GM21526 (cell line): ENCODE measurements around the gene PAK5.
A peak's percentile ranks its signal among the peaks of the same experiment; 100 is the strongest.

ENCODE experiments used
- ATAC-seq: cut with Tn5 transposase; IDR thresholded peaks from one replicate; pipeline ENCODE4 v1.9.1; 2021; ENCODE audit warnings: moderate library complexity; ENCODE audit not compliant: unreplicated experiment, low FRiP score

PAK5 gene

GRCh38 chr20:9583151-9583550, 255.7 kb downstream of the PAK5 start:
- peak; percentile 72 for ATAC-seq

- no peak for ATAC-seq
Measured at GRCh38 chr20:9582137-9582536, 256.7 kb downstream of the PAK5 start.

- no peak for ATAC-seq
Measured at GRCh38 chr20:9581509-9581908, 257.4 kb downstream of the PAK5 start.

GRCh38 chr20:9578594-9578993, 260.3 kb downstream of the PAK5 start:
- no peak for ATAC-seq

- ATAC-seq, result no peak
Measured at GRCh38 chr20:9577397-9577796, 261.5 kb downstream of the PAK5 start.

GRCh38 chr20:9576695-9577094, 262.2 kb downstream of the PAK5 start:
- no peak for ATAC-seq

GRCh38 chr20:9575836-9576235, 263.0 kb downstream of the PAK5 start:
- ATAC-seq, result no peak

- no peak for ATAC-seq
Measured at GRCh38 chr20:9574776-9575175, 264.1 kb downstream of the PAK5 start.

GRCh38 chr20:9574181-9574580, 264.7 kb downstream of the PAK5 start:
- no peak for ATAC-seq

GRCh38 chr20:9573335-9574151, 265.3 kb downstream of the PAK5 start:
- ATAC-seq, result no peak

GRCh38 chr20:9572670-9573069, 266.2 kb downstream of the PAK5 start:
- ATAC-seq, result no peak

- ATAC-seq, result no peak
Measured at GRCh38 chr20:9571783-9572182, 267.1 kb downstream of the PAK5 start.

GRCh38 chr20:9570612-9571011, 268.3 kb downstream of the PAK5 start:
- no peak for ATAC-seq

- ATAC-seq, result no peak
Measured at GRCh38 chr20:9566977-9567376, 271.9 kb downstream of the PAK5 start.

- ATAC-seq, result no peak
Measured at GRCh38 chr20:9565910-9566550, 272.8 kb downstream of the PAK5 start.

- no peak for ATAC-seq
Measured at GRCh38 chr20:9557411-9557810, 281.5 kb downstream of the PAK5 start.

- no peak for ATAC-seq
Measured at GRCh38 chr20:9555781-9556180, 283.1 kb downstream of the PAK5 start.

GRCh38 chr20:9551808-9552550, 286.9 kb downstream of the PAK5 start:
- ATAC-seq, result no peak

GRCh38 chr20:9550871-9551270, 288.0 kb downstream of the PAK5 start:
- no peak for ATAC-seq

GRCh38 chr20:9550283-9550682, 288.6 kb downstream of the PAK5 start:
- ATAC-seq, result no peak

- ATAC-seq, result no peak
Measured at GRCh38 chr20:9543214-9543613, 295.7 kb downstream of the PAK5 start.
